ENCODE data around the gene ANO8.
"Not testable (repeated sequence)": the region's sequence is repeated elsewhere in the genome, so short reads cannot be mapped to it uniquely, and the experiment has no call there.

The ANO8 gene

GRCh38 chr19:17334414-17335409 lies at the start of gene ANO8:
ANO8 (minus strand) TSS chr19:17334855; CDS start chr19:17334670, 185 bp downstream.
- DNase-seq (ENCODE audit: low read depth), result peak; percentile 90

- DNase-seq (ENCODE audit: low read depth), result no peak
Observed at GRCh38 chr19:17380426-17381138, 45.9 kb upstream of the ANO8 start.

DNA sequence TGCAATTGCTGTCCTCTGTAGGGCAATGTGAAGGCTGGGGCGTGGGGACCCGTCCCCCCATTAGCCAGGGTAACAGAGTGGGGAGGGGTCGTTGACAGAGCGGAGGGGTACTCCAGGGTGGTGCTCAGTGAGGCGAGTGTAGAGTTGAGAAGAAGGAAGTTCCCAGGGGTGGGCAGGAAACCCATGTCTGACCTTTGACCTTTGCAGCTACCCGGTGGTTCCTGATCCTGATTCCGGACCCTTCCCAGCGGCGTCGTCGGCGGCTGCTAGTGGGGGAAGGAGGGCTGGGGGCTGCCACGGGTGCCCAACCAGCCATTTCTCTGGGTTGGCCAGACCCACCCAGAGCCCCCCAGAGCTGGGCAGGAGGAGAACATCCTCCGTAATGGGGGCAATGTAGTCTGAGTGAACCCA lies 44.6 kb upstream of the ANO8 start:
- DNase-seq (ENCODE audit: low read depth), result no peak

DNA sequence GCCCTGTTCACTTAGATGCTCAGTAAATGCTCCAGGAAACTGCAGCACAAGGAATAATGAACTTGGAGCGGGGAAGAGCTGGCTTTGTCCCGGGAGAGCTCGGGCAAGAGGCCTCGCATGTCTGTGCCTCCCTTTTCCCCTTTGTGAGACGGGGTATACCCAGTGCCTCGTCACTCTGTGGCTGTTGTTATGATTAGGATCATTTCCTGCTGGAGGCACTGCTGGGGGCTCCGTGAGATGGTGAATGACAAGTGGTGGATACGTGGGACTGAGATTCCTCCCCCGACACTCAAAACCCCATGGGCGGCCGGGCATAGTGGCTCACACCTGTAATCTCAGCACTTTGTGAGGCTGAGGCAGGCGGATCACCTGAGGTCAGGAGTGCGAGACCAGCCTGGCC lies 43.6 kb upstream of the ANO8 start:
- DNase-seq (ENCODE audit: low read depth), result no peak

DNA sequence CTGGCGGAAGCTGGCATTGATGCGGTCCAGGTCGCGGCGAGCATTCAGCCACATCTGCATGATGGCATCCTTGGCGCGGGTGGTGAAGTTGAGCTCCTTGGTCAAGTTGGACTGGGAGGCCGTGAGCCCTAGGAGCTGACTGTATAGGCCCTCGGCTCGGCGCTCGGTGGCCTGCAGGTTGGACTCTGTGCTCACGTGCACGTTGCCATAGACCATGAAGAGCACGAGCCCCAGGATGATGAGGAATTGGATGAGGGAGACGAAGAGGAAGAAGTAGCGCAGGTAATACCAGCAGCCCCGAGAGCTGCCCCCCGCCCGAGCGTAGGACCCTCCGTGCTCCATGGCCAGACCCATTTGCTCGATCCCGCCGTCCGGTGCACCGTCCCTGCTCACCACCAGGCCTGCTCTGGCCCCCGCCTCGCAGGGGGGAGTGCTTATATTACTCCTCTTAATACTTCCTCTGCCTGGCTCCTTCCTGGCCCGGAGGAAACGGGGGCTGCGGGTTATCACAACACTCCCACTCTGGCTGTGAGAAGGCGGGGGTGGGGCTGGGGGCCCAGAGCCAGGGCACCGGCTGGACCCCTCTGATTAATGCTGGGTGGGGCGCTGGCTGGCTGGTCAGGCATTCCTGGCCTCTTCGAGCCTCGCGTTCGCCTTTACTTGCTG lies 42.4 kb upstream of the ANO8 start, which contains the start of gene PLVAP:
PLVAP (minus strand) TSS at position 408 of the 666 bp plus-strand sequence; CDS start at position 354, 54 bp downstream.
- DNase-seq (ENCODE audit: low read depth), result no peak

DNA sequence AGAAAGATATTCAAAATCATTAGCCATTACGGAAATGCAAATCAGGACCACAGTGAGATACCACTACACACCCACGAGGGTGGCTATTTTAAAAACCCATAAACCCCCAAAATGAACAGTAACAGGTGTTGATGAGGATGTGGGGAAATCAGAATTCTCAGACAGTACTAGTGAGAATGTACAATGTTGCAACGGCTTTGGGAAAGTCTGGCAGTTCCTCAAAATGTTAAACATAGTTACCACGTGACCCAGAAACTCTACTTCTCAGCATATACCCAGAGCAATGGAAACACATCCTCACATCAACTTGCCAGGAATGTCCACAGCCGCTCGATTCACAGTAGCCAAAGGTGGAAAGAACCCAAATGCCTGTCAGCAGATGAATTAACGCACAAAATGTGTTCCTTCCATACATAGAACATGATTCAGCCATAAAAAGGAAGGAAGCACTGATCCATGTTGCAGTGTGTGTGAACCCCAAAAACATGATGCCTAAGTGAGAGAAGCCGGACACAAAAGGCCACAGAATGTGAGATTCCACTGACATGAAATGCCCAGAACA lies 35.5 kb upstream of the ANO8 start:
- no peak for DNase-seq (ENCODE audit: low read depth)

GRCh38 chr19:17365361-17365760 lies 30.7 kb upstream of the ANO8 start:
- no peak for DNase-seq (ENCODE audit: low read depth)

- DNase-seq (ENCODE audit: low read depth), result not testable (repeated sequence)
Observed at GRCh38 chr19:17363852-17364605, 29.4 kb upstream of the ANO8 start.

DNA sequence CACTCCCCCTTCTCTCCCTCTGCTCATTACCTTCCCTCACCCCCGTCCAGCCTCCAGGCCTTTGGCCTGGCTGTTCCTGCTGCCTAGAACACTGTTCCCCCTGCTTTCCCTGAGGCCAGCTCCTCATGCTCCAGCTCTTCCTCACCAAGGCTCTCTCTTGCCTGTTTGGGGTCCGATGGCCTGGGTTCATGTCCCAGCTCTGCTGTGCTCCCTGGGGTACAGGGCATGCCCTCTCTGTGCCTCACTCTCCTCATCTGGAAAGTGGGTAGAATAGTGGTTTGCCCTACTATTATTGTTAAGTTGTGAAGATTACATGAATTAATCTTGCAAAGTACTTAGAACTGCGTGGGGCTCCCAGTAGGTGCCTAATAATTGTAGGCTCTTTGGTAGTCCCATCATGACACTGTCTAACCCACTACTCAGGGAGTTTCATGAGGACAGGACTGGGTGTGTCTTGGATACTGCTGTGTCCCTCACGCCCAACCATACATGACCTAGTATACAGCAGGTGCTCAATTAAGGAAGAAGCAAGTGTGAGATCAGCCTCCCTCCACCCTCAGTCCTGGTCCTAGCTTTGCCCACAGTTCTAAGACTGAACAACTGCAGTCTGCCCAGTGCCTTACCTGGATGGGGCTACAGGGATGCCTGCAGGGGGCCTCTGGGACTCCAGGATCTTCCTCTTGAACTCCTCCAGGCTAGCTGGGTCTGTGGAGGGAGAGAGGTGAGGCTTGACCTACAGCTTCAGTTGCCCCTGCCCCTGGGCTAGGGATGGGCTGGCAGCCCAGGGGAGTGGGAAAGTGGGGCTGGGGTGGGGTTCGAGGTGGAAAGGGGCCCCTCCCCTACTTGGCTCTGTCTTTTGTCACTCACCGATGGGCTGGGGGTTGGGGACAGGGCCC lies 25.5 kb upstream of the ANO8 start:
- DNase-seq (ENCODE audit: low read depth), result no peak

GRCh38 chr19:17358395-17358794 lies 23.7 kb upstream of the ANO8 start:
- DNase-seq (ENCODE audit: low read depth), result no peak

DNA sequence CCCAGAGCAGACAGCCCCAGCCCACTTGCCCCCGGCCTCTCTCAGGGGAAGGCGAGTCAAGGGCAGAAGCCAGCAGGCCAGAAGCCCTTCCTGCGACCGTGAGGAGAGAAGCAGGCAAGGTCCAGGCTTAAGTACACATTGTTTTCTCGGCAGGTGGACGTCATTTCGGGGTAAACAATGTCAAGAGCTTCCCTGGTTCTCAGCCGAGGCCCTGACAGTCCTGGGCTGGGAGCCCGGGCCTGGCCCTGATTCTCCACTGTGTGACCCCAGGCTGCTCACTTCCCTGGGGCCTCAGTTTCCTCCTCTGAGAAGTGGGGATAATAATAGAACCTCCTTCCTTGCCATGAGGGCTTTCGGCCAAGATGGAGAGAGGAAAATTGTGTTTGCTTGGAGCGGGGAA lies 23.1 kb upstream of the ANO8 start:
- DNase-seq (ENCODE audit: low read depth), result no peak

GRCh38 chr19:17357078-17357666 lies 22.5 kb upstream of the ANO8 start:
- no peak for DNase-seq (ENCODE audit: low read depth)

DNA sequence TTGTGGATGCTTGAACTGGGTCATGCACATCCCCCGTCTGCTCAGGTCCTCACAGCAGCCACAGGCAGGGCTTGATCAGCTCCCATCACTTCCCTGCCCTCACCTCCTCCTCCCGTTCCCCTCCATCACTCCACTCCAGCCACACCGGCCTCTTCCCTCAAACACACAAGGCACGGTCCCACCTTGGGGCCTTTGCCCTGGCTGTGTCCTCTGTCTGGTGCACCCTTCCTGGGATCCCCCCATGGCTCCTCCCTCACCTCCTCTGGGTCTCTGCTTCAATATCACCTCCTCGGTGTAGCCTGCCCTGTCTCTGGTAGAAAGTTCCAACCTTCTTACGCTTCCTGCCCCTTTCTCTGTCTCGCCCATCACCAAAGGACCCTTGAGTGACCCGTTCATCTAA lies 18.7 kb upstream of the ANO8 start:
- DNase-seq (ENCODE audit: low read depth), result no peak

GRCh38 chr19:17352608-17353280 lies 18.1 kb upstream of the ANO8 start:
- no peak for DNase-seq (ENCODE audit: low read depth)

GRCh38 chr19:17351815-17352435 lies 17.3 kb upstream of the ANO8 start:
- DNase-seq (ENCODE audit: low read depth), result no peak

- DNase-seq (ENCODE audit: low read depth), result no peak
Observed at GRCh38 chr19:17348700-17349099, 14.0 kb upstream of the ANO8 start.

DNA sequence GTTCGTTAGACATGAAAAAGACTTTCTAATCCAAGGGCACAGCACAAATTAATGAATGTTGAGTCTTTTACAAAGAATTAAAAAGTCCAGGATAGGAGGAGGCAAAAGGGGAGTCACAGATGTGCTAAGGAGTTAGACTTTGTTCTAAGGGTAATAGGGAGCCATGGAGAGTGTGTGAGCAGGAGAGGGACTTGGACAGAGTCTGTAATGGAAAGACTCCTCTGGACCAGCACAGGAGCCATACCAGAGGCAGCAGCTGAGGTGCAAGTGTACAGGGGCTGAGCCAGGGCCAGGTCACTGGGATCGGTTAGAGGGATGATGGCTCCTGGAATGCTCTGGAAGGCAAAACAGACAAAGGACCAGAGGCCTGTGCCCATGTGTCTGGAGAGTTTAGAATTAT lies 13.2 kb upstream of the ANO8 start:
- DNase-seq (ENCODE audit: low read depth), result no peak

DNA sequence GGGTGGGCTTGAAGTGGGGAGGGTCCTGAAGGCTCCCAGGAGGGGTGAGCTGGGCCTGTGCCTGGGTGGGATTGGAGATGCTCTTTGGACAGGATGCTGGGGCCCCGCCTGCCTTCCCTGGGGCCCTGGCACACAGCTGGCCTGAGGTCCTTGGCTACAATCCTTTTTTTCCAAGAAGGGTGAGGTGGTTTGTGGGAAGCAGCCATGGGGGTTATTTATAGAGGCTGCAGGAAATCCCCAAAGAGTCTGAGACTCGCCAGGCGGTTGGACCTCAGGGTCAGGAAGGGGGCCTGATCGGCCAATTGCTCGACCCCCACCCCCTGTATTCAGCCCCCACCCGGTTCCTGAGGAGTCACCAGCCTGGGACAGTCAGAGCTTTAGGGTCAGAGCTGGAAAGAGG lies 12.7 kb upstream of the ANO8 start:
- no peak for DNase-seq (ENCODE audit: low read depth)

All from T-helper 22 cell (primary cell).